HG02943 (cell line): Measurements from ENCODE around the gene OR4K1.
"Not testable (repeated sequence)": the region's sequence is repeated elsewhere in the genome, so short reads cannot be mapped to it uniquely, and the experiment has no call there.

Experiments used
- ATAC-seq: cut with Tn5 transposase; IDR thresholded peaks from one replicate; pipeline ENCODE4 v1.9.1; 2021; ENCODE audit warnings: mild to moderate bottlenecking, low read depth, moderate library complexity; ENCODE audit not compliant: unreplicated experiment

The OR4K1 gene, protein sequence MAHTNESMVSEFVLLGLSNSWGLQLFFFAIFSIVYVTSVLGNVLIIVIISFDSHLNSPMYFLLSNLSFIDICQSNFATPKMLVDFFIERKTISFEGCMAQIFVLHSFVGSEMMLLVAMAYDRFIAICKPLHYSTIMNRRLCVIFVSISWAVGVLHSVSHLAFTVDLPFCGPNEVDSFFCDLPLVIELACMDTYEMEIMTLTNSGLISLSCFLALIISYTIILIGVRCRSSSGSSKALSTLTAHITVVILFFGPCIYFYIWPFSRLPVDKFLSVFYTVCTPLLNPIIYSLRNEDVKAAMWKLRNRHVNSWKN

DNA sequence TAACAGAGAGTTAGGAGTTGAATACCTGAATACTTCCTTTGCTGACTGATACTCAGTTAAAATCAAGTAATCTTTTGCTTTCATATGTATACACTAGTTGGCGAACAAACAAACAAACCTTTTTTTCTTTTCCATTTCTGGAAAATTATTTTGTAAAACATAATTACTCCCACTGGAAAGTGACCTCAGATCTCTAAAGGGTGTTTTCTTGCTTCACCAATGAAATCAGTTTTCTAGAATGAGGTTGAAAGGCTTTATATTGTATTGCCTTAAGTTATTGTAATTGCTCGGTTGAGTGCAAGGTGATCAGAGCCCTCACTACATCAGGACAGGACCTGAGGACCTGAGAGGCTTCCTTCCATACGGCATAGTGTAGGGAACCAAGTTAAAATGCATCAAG lies at the start of gene OR4K1:
OR4K1 (plus strand) TSS at position 301 of the 400 bp plus-strand sequence. CDS start 4,750 bp downstream, outside the sequence.
- ATAC-seq: no peak

DNA sequence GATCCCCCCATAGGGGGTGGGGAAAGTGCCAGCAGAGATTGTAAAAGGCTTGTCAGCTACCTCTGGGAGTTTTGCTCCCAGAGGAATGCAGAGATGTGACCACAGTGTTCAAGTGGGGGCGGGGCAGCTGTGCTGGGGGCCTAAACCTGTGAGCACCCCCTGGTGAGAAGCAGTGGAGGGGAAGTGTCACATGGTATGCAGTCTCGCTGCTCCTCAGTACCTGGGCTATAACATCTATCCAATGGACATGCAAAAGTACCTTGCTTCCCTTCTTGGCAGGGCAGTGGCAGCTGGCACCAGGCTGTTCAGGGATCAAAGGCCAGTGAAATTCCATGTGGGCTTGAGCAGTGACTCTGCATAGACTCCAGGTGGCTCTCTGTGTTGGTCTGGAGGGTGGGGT lies 35.4 kb upstream of the OR4K1 start:
- ATAC-seq: no peak

DNA sequence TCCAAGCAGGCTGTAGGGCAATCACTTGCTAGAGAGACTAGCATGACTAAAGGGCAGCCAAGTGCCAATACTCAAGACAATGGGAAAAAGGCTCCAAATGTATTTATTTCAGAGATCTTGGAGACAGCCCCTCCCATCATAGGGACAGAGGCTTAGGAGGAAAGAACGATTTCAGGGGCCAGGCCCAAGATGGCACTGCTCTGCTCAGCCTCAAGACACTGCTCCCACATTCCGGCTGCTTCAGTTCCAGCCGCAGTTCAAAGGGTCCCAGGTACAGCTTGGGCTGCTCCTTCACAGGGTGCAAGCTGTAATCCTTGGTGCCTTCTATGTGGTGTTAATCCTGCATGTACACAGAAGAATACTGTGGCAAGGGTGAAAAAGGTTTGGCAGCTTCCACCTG lies 29.7 kb upstream of the OR4K1 start:
- ATAC-seq: no peak

DNA sequence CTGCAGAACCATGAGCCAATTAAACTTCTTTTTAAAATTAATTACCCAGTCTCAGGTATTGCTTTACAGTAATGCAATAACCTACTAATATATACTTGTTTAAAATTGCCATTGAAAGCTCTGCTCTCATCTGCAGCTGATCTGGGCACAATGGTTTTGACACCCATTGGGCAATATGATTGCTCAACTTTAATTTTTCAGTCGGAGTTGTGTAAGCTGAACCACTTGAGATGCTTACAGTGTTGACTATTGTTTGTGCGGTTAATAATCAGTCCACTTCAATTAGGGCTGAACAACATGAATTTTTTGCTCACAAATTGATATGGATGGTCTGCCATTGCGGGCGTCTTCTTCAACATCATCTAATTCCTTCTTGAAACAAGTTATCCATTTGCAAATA lies 28.3 kb upstream of the OR4K1 start:
- no peak for ATAC-seq

DNA sequence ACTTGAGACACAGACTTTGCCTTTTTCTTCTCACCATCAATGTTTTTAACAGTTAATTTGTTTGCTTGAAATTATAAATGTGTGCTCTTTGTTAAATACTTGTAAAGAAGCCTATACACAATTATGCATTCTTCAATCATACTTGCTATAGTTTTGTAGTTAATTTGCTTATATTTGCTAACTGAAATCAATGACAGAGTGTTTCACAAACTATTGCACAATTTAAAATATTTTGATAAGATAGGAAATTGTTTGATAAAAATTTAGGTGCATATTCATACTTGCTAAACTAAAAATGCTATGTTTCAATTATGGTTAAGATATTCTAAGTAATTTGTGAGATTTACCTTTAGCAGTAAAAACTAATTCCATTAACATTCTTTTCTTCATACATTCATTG lies 24.1 kb upstream of the OR4K1 start:
- ATAC-seq: no peak

DNA sequence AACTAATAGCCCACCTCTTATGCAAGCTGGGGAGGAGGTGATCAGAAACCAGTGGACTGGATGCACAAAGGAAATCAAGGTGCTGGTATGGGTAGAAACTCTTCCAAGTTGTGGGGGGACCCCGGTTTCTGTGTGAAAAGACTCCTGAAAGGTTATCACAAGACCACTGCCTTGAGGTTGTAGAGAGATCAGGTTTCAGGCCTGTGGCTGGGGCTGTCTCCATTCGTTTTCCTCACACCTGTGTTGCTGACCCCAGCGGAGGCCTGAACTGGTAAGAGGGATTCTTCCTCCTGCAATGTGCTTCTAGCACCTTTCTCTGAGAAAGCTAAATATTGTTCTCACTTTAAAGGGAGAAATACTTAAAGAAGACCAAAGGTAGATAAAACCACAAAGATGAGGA lies 19.6 kb upstream of the OR4K1 start:
- ATAC-seq: no peak

DNA sequence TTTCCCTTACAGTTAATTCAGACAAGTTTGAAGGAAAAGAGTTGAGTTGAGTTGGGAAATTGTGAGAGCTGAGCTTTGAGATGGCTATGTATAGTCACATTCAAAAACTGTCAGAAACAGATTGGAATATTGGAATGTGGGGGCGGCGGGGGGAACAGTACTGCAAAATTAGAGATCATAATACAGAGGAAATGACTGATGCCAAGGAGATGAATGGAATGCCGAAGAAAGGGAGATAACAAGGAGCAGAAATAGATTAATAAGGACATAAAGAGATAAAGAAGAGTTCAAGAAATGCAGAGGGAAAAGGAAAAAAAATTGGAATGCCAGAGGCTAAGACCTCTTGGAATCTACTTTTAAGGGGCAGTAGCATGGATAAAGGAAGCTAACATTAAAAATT lies 13.5 kb upstream of the OR4K1 start:
- no peak for ATAC-seq

DNA sequence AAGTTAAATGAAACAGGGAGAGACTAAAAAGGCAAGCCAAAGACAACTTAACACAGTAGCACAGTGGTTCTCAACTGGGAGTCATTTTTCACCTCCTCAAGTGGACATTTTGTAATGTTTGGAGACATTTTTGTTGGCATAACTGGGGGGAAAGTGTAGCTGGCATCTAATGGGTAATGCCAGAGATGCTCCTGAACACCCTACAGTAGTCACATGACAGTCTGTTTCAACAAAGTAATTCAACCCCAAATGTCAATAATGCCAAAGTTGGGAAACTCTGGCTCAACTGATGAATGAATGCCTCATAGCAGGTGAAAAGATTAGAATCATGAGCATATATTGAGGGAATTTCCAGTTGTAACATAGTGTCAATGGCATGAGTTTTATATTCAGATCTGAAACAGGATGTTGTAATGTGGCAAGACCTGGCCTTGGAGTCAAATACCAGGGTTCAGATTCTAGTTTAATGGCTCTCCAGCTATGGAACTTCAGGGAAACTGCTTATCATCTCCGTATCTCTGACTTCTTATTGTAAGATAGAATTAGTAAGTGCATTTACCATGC lies 12.7 kb upstream of the OR4K1 start:
- no peak for ATAC-seq

DNA sequence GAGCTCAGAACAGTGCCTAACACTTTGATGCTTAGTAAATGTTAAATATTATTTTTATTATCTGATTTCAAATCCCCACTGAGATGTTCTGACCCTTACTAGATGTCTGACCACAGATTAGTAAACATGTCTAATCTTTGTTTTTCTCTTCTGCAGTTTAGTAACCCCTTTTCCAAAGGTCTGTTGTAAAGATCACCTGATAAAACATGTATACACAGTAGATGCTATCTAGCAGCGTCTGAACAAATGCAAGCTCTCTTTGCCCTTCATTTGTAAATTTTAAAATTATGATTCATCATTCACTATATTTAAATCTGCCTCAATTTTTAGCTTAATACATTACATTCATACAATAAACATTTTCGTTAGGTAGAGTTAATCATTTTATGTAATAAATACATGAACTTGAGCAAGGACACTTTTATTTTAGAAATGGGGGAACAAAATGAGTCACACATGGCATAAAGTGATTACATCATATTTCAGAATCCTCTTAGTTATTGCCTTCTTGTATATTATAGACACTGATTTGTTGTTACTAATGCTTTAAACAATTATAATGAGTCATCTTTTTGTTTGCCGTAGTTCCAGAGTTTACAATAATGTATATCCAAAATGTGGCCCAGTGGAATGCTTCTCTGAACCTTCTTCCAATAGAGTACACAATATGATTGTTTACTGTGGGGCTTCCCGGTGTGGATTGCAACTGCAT lies 12.0 kb upstream of the OR4K1 start:
- ATAC-seq: no peak

DNA sequence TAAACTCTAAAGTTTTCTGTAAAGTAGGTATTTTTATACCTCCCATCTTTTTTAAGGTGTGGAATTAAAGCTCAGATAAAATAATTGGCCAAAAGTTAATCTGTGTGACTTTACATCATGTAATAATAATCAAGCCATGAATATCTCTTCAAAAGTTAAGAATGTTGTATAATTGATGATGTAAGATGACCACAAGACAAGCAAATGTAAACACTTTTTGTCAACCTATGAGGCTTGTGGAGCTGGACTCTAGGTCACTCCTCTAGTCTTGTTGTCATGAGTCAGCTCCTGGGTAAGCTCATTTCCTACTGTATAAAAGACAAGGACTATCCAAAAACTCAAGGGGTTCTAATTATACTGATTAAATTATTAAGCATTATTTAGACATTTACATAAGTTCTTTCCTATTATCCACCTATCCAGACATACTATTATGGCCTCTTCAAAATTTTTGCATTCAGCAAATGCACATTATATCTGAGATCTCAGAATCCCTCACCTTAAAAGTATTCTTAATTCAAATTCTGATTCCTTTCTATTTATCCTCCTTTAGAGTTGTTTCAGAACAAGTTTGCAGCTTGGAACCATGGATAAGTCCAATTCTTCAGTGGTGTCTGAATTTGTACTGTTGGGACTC lies 10.6 kb upstream of the OR4K1 start, which contains the start of gene OR4K5:
OR4K5 (plus strand) TSS at position 587 of the 637 bp plus-strand sequence; CDS start at position 587, 0 bp downstream.
- no peak for ATAC-seq

DNA sequence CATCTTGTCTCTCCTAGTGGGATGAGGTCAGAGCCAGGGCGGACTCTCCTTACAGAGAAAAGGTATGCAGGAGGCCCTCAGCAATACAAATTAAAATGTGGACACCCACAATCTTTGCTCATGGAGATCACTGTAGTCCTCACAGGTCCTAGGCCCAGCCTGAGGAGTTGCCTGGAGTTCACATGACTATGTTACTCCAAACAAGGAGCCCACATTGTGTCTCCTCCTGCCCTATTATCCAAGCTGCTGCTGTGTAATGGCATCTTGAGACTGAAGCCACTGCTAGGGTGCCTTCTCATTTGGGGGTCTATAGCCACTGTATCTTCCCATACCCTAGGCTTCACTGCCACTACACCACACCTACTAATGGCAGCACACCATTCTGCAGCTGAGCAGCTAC lies 11.0 kb downstream of the OR4K1 start:
- ATAC-seq: no peak

DNA sequence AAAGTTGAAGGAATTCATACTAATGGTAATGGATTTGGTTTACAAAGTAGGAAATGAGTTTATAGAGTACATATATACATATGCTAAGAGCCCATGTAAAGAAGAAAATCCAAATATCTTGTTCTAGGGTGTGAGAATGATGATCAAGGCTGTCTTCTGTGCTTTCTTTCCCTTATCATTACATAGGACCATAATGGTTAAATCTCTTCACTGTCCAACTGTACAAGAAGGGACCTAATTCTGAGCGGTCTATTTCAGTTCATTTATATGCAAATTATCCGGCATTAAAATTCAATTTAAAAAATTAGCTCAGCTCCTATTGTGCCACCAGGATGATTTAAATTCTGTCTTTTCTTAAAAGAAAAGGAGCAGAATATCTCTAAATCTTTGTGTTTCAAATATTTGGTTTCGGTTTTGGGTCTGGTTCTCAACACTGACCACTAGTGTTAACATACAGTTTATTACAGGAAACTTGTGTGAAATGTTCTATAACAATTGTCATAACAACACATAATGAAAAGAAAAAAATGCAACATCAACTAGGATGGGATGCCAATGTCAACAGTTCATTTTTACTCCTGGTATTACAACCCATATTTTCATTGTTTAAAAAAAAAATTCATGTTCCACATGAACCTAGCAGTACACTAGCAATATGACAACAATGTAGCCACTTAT lies 16.8 kb downstream of the OR4K1 start:
- no peak for ATAC-seq

DNA sequence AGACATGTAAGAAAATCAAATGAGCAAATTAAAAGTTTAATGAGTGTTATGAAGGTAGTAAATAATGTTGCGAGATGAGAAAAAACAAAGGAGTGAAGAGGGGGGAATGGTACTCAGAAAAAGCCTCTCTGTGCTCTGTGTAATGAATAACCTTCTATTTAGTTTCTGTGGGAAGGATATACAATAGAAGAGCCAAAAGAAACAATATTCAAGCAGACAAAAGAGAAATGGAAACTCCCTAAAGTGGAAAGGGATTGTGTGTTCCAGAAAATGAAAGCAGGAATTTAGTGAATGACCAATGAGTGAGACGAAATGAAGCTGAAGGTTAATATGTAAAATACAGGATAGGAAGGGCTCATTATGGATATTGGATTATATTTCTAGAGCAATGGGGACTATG lies 18.5 kb downstream of the OR4K1 start:
- no peak for ATAC-seq

DNA sequence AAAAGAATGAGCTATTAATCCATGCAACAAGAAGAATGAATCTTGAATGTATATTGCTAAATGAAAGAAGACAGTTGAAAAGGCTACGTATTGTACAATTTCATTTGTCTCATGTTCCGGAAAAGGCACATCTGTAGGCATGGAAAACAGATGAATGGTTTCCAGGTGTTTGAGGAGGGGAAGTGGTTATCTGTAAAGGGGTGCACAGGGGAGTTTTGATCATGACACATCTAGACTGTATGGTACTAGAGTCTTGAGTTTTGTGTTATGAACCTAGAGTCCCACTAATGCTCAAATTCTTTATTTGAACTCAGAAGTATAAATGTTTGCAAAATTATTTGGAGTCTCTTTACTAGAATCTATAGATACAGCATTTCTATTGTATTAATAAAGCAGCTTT lies 39.0 kb downstream of the OR4K1 start:
- not testable (repeated sequence) for ATAC-seq

DNA sequence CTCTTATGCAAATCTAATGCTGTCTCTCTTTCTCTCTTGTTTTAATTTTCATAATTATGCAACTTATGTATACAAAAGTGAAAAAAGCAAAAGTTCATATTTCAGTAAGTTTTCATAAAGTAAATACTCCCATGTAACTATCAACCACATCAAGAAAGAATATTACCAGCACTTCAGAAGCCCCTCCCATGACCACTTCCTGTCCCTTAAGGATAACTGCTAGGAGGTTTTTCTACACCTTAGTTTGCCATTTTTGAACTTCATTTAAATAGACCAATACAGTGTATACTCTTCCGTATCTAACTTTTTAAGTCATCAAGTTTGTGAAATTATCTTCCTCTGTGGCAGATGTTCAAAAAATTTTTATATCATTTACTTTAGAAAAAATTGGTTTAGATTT lies 44.1 kb downstream of the OR4K1 start:
- ATAC-seq: no peak

DNA sequence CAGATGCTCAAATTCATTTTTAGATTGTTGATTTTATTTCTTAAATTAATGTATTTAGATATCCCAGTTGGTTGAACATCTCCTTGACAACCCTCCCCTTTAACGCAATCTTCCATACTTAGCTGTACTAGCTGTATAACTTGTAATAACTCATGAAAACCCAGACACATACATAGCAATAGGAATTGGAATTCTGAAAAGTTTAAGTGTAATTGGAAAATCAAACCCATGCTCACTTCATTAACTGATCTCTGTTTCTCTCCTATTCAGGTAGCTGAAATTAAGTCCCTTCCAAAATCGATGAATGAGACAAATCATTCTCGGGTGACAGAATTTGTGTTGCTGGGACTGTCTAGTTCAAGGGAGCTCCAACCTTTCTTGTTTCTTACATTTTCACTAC lies 44.6 kb downstream of the OR4K1 start, which contains the start of gene OR4K15:
OR4K15 (plus strand) TSS at position 301 of the 400 bp plus-strand sequence; CDS start at position 301, 0 bp downstream.
- no peak for ATAC-seq
